ENCODE results near the gene NKAIN2.

GRCh38 chr6:124190256-124190655 is 386.6 kb downstream of the NKAIN2 start:
- TF ChIP-seq, protein P1, sequence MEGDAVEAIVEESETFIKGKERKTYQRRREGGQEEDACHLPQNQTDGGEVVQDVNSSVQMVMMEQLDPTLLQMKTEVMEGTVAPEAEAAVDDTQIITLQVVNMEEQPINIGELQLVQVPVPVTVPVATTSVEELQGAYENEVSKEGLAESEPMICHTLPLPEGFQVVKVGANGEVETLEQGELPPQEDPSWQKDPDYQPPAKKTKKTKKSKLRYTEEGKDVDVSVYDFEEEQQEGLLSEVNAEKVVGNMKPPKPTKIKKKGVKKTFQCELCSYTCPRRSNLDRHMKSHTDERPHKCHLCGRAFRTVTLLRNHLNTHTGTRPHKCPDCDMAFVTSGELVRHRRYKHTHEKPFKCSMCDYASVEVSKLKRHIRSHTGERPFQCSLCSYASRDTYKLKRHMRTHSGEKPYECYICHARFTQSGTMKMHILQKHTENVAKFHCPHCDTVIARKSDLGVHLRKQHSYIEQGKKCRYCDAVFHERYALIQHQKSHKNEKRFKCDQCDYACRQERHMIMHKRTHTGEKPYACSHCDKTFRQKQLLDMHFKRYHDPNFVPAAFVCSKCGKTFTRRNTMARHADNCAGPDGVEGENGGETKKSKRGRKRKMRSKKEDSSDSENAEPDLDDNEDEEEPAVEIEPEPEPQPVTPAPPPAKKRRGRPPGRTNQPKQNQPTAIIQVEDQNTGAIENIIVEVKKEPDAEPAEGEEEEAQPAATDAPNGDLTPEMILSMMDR (tag by site-specific recombination; IDR thresholded peaks at IDR 0.05): no peak
- TF ChIP-seq ZIC2 (tag by site-specific recombination; IDR thresholded peaks at IDR 0.05) (no peak), ZNF2 (tag by site-specific recombination; IDR thresholded peaks at IDR 0.05) (no peak), ZNF747 (tag by site-specific recombination; IDR thresholded peaks at IDR 0.05) (no peak), KLF1 (tag by site-specific recombination; IDR thresholded peaks at IDR 0.05) (no peak), SALL2 (tag by site-specific recombination; IDR thresholded peaks at IDR 0.05; ENCODE audit: borderline replicate concordance) (no peak), INSM2 (tag by site-specific recombination; IDR thresholded peaks at IDR 0.05) (no peak), KLF16 (tag by site-specific recombination; IDR thresholded peaks at IDR 0.05) (no peak), HOXA7 (CRISPR knock-in tag; IDR thresholded peaks at IDR 0.05; ENCODE audit: borderline replicate concordance) (no peak), PBX3 (CRISPR knock-in tag; IDR thresholded peaks at IDR 0.05) (no peak), ZNF24 (tag by site-specific recombination; IDR thresholded peaks at IDR 0.05) (no peak)
- TF ChIP-seq, protein P2, sequence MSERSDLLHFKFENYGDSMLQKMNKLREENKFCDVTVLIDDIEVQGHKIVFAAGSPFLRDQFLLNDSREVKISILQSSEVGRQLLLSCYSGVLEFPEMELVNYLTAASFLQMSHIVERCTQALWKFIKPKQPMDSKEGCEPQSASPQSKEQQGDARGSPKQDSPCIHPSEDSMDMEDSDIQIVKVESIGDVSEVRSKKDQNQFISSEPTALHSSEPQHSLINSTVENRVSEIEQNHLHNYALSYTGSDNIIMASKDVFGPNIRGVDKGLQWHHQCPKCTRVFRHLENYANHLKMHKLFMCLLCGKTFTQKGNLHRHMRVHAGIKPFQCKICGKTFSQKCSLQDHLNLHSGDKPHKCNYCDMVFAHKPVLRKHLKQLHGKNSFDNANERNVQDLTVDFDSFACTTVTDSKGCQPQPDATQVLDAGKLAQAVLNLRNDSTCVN (tag by site-specific recombination; optimal IDR thresholded peaks at IDR 0.05): no peak
